Measurements from ENCODE around the gene PLET1. TPM values are rescaled to one million over a fixed set of nuclear protein-coding genes. Genes with fewer than 3 reads are reported as not detected.
A peak's percentile ranks its signal among the peaks of the same experiment; 100 is the strongest.

Gene PLET1
- total RNA-seq, 1 donor from 2014 or later = not detected

DNA sequence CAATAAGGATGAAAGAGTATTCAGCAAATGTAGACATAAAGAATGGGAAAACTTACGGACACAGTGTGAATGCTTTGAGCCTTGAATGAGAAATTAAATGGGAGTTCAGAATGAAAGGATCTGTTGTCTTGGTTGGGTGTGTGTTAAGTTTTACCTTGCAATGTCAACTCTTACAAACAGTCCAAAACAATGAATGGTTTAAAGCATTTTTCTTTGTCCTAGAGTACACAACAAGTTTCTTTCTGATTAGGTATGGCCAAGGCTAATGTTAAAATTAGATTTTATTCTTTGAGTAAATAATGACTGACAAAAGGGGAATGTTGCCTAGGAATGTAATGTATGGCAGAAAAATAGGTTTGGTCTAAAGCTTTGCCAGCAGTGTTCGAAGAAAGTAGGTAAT is 32.0 kb downstream of the PLET1 start:
- H3K4me1 ChIP-seq (ENCODE audit: control insufficient read depth in 3 of 3, insufficient read depth in 3 of 3, low read length in 3 of 3) = peaks cover 9 to 18% (median 10%) of the 10 kb centered on the region in 3 donors
- H3K9ac ChIP-seq (ENCODE audit: low read depth in 1 of 3, low read length in 3 of 3) = no peak overlapping the region
- peaks cover 9 to 27% (median 25%) of the 10 kb centered on the region in 3 donors for H3K36me3 ChIP-seq (ENCODE audit: control insufficient read depth in 3 of 3, insufficient read depth in 3 of 3, low read length in 3 of 3)
- H3K27me3 ChIP-seq (ENCODE audit: control insufficient read depth in 3 of 3, insufficient read depth in 3 of 3, low read length in 3 of 3) = no peaks in the 10 kb centered on the region
- H3K27ac ChIP-seq (ENCODE audit: low read depth, low read length) = no peak overlapping the region
- no peak overlapping the region for H3K4me3 ChIP-seq (ENCODE audit: low read length in 3 of 3)
- no peaks in the 10 kb centered on the region for H3K9me3 ChIP-seq (ENCODE audit: control insufficient read depth in 3 of 3, low read length in 3 of 3)

- peak overlapping the region in 2 of 3 donors; percentile 88 to 100 for H3K9ac ChIP-seq (ENCODE audit: low read depth in 1 of 3, low read length in 3 of 3)
These were observed 33.2 kb downstream of the PLET1 start for GRCh38 chr11:112227471-112227870.

DNA sequence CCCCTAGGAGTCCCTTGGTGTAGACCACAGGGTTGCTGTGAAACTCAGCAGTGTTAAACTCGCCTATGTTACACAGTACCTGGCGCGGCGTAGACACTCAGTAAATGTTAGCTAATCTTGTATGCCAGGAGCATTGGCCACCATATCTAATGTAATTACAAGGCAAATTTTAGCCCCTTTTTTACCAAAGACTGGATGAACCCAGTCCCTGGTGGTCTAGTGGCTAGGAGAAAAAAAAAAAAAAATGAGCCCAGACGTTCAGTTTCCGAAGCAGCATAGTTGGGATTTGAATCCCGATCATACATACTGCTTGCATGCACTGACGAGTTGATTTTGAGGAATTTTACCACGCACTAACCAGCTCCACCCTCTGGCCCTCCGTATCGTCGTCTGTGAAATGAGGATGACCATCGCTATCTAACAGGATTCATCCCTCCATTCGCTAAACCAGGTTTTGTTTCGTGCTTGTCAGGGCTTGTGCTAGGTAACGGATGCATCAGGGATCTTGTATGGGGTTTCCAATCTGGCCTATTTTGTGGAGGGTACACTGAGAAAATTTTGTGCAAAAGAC is 33.7 kb downstream of the PLET1 start:
- Histone ChIP-seq H3K4me3 (ENCODE audit: low read length in 3 of 3) (peak overlapping the region; percentile 83 to 100 (median 99)), H3K36me3 (ENCODE audit: control insufficient read depth in 3 of 3, insufficient read depth in 3 of 3, low read length in 3 of 3) (peaks cover 9 to 20% (median 19%) of the 10 kb centered on the region in 3 donors), H3K9ac (ENCODE audit: low read depth in 1 of 3, low read length in 3 of 3) (peak overlapping the region; percentile 88 to 100 (median 99)), H3K9me3 (ENCODE audit: control insufficient read depth in 3 of 3, low read length in 3 of 3) (no peaks in the 10 kb centered on the region), H3K4me1 (ENCODE audit: control insufficient read depth in 3 of 3, insufficient read depth in 3 of 3, low read length in 3 of 3) (peaks cover 9 to 18% (median 10%) of the 10 kb centered on the region in 3 donors), H3K27ac (ENCODE audit: low read depth, low read length) (peak overlapping the region; percentile 98), H3K27me3 (ENCODE audit: control insufficient read depth in 3 of 3, insufficient read depth in 3 of 3, low read length in 3 of 3) (no peaks in the 10 kb centered on the region)

More at GRCh38 chr11:112227471-112227870, 33.2 kb downstream of the PLET1 start:
- H3K4me3 ChIP-seq (ENCODE audit: low read length in 3 of 3) = peak overlapping the region; percentile 83 to 100 (median 99)
- H3K4me1 ChIP-seq (ENCODE audit: control insufficient read depth in 3 of 3, insufficient read depth in 3 of 3, low read length in 3 of 3) = peaks cover 9 to 18% (median 10%) of the 10 kb centered on the region in 3 donors
- H3K36me3 ChIP-seq (ENCODE audit: control insufficient read depth in 3 of 3, insufficient read depth in 3 of 3, low read length in 3 of 3) = peaks cover 9 to 23% (median 19%) of the 10 kb centered on the region in 3 donors
- H3K27me3 ChIP-seq (ENCODE audit: control insufficient read depth in 3 of 3, insufficient read depth in 3 of 3, low read length in 3 of 3) = no peaks in the 10 kb centered on the region
- H3K9me3 ChIP-seq (ENCODE audit: control insufficient read depth in 3 of 3, low read length in 3 of 3) = no peaks in the 10 kb centered on the region
- H3K27ac ChIP-seq (ENCODE audit: low read depth, low read length) = peak overlapping the region; percentile 98

DNA sequence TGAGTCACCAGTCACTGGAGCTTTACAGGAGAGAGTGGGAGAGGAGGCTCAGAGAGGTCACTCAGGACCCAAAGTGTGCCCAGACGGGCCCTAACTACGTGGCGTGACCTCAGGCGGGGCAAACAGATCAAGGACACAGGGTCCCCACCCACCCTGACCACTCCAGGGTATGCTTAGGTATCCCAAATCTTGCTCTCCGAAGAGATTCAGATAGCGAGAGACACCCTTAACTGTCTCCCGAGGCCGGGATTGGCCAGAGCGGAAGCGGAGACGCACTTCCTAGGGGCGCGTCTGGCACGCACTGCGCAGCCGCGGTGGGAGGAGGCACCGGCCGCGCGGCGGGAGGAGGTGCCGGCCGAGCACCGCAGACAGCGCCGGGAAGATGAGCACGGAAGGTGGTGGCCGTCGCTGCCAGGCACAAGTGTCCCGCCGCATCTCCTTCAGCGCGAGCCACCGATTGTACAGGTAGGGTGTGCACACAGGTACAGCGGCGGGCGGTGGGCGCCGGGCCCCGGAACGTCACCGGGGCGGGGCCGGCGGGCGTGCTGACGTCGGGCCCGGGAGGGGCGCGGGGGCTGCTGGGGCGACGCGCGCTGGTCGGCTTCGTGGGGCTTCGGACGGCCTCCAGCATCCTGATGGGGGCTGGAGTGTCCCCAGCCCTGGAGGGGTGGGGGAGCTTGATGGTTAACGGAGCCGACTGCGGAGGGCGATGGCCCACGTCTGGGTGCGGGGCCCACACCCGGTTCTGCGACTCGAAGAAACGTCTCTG is 34.4 kb downstream of the PLET1 start, which contains the start of gene PTS:
Gene PTS (plus strand): TSS at position 367 of the 769 bp plus-strand sequence. CDS start 16 bp downstream, at position 383.
- Histone ChIP-seq H3K9me3 (ENCODE audit: control insufficient read depth in 3 of 3, low read length in 3 of 3) (no peaks in the 10 kb centered on the region), H3K27ac (ENCODE audit: low read depth, low read length) (peak within 1 kb of the TSS; percentile 98), H3K27me3 (ENCODE audit: control insufficient read depth in 3 of 3, insufficient read depth in 3 of 3, low read length in 3 of 3) (no peaks in the 10 kb centered on the region), H3K4me3 (ENCODE audit: low read length in 3 of 3) (peak within 1 kb of the TSS; percentile 83 to 100 (median 99)), H3K9ac (ENCODE audit: low read depth in 1 of 3, low read length in 3 of 3) (peak within 1 kb of the TSS; percentile 88 to 100 (median 99)), H3K36me3 (ENCODE audit: control insufficient read depth in 3 of 3, insufficient read depth in 3 of 3, low read length in 3 of 3) (peaks cover 9 to 19% (median 18%) of the 10 kb centered on the region in 3 donors), H3K4me1 (ENCODE audit: control insufficient read depth in 3 of 3, insufficient read depth in 3 of 3, low read length in 3 of 3) (peaks cover 9 to 18% (median 10%) of the 10 kb centered on the region in 3 donors)

DNA sequence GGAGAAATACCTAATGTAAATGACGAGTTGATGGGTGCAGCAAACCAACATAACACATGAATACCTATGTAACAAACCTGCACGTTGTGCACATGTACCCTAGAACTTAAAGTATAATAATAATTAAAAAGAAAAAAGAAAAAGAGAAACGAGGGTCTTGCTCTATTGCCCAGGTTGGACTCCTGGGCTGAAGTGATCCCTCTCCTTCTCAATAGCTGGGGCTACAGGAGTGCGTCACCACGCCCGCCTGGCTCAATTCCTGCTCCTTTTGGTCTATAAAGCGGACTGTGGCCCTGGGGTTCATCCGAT is 35.0 kb downstream of the PLET1 start:
- H3K9me3 ChIP-seq (ENCODE audit: control insufficient read depth in 3 of 3, low read length in 3 of 3) = no peaks in the 10 kb centered on the region
- H3K4me1 ChIP-seq (ENCODE audit: control insufficient read depth in 3 of 3, insufficient read depth in 3 of 3, low read length in 3 of 3) = peaks cover 9 to 18% (median 10%) of the 10 kb centered on the region in 3 donors
- H3K36me3 ChIP-seq (ENCODE audit: control insufficient read depth in 3 of 3, insufficient read depth in 3 of 3, low read length in 3 of 3) = peaks cover 9 to 16% (median 14%) of the 10 kb centered on the region in 3 donors
- H3K4me3 ChIP-seq (ENCODE audit: low read length in 3 of 3) = peak overlapping the region; percentile 83 to 100 (median 99)
- peak overlapping the region; percentile 88 to 100 (median 99) for H3K9ac ChIP-seq (ENCODE audit: low read depth in 1 of 3, low read length in 3 of 3)
- H3K27ac ChIP-seq (ENCODE audit: low read depth, low read length) = peak overlapping the region; percentile 98
- H3K27me3 ChIP-seq (ENCODE audit: control insufficient read depth in 3 of 3, insufficient read depth in 3 of 3, low read length in 3 of 3) = no peaks in the 10 kb centered on the region

- Histone ChIP-seq H3K9ac (ENCODE audit: low read depth in 1 of 3, low read length in 3 of 3) (no peak overlapping the region), H3K4me1 (ENCODE audit: control insufficient read depth in 3 of 3, insufficient read depth in 3 of 3, low read length in 3 of 3) (peaks cover 9 to 18% (median 10%) of the 10 kb centered on the region in 3 donors), H3K9me3 (ENCODE audit: control insufficient read depth in 3 of 3, low read length in 3 of 3) (no peaks in the 10 kb centered on the region), H3K36me3 (ENCODE audit: control insufficient read depth in 3 of 3, insufficient read depth in 3 of 3, low read length in 3 of 3) (peaks cover 2 to 5% (median 3%) of the 10 kb centered on the region in 3 donors), H3K4me3 (ENCODE audit: low read length in 3 of 3) (no peak overlapping the region), H3K27me3 (ENCODE audit: control insufficient read depth in 3 of 3, insufficient read depth in 3 of 3, low read length in 3 of 3) (no peaks in the 10 kb centered on the region), H3K27ac (ENCODE audit: low read depth, low read length) (no peak overlapping the region)
These were observed 36.7 kb downstream of the PLET1 start for GRCh38 chr11:112223754-112224532.

DNA sequence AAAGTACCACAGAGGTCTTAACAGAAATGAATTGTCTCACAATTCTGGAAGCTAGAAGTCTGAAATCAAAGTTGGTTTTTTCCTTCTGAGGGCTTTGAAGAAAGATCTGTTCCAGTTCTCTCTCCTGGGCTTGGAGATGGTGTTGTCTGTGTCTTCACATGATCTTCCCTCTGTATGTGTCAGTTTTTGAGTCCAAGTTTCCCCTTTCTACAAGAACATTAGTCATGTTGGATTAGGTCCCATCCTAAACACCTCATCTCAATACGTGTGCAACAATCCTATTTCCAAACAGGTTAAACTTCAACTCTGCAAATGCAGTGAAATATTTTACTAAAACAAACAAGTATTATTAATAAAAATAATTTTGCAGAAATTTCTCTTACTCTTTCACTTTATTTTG is 37.5 kb downstream of the PLET1 start:
- H3K4me3 ChIP-seq (ENCODE audit: low read length in 3 of 3) = no peak overlapping the region
- H3K36me3 ChIP-seq (ENCODE audit: control insufficient read depth in 3 of 3, insufficient read depth in 3 of 3, low read length in 3 of 3) = peaks cover 4 to 5% (median 4%) of the 10 kb centered on the region in 3 donors
- H3K9me3 ChIP-seq (ENCODE audit: control insufficient read depth in 3 of 3, low read length in 3 of 3) = no peaks in the 10 kb centered on the region
- H3K4me1 ChIP-seq (ENCODE audit: control insufficient read depth in 3 of 3, insufficient read depth in 3 of 3, low read length in 3 of 3) = peaks cover 9 to 18% (median 10%) of the 10 kb centered on the region in 3 donors
- no peak overlapping the region for H3K27ac ChIP-seq (ENCODE audit: low read depth, low read length)
- no peak overlapping the region for H3K9ac ChIP-seq (ENCODE audit: low read depth in 1 of 3, low read length in 3 of 3)
- no peaks in the 10 kb centered on the region for H3K27me3 ChIP-seq (ENCODE audit: control insufficient read depth in 3 of 3, insufficient read depth in 3 of 3, low read length in 3 of 3)

DNA sequence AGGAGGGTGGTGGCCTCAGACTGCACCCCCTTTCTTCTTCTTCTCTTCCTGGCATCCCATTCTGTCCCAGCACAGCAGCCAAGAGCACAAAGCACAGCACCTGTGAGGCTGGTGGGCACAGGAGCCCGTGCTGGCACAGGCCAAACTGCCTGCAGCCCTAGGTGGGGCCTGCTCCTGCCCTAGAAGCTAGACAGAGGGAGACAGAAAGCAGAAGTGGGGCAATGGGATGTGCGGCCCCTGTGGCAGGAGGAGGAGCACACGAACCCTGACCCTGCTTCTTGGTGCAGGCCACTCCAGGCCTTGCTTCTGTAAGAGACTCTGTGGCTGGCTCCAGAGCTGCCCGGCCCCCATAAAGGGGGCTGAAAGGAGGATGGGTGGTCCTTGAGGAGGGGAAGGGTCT is 38.4 kb downstream of the PLET1 start:
- Histone ChIP-seq H3K9ac (ENCODE audit: low read depth in 1 of 3, low read length in 3 of 3) (no peak overlapping the region), H3K9me3 (ENCODE audit: control insufficient read depth in 3 of 3, low read length in 3 of 3) (no peaks in the 10 kb centered on the region), H3K27ac (ENCODE audit: low read depth, low read length) (no peak overlapping the region), H3K27me3 (ENCODE audit: control insufficient read depth in 3 of 3, insufficient read depth in 3 of 3, low read length in 3 of 3) (no peaks in the 10 kb centered on the region), H3K4me1 (ENCODE audit: control insufficient read depth in 3 of 3, insufficient read depth in 3 of 3, low read length in 3 of 3) (peaks cover 5 to 14% (median 6%) of the 10 kb centered on the region in 3 donors), H3K36me3 (ENCODE audit: control insufficient read depth in 3 of 3, insufficient read depth in 3 of 3, low read length in 3 of 3) (peaks cover 6 to 10% (median 10%) of the 10 kb centered on the region in 3 donors), H3K4me3 (ENCODE audit: low read length in 3 of 3) (no peak overlapping the region)

DNA sequence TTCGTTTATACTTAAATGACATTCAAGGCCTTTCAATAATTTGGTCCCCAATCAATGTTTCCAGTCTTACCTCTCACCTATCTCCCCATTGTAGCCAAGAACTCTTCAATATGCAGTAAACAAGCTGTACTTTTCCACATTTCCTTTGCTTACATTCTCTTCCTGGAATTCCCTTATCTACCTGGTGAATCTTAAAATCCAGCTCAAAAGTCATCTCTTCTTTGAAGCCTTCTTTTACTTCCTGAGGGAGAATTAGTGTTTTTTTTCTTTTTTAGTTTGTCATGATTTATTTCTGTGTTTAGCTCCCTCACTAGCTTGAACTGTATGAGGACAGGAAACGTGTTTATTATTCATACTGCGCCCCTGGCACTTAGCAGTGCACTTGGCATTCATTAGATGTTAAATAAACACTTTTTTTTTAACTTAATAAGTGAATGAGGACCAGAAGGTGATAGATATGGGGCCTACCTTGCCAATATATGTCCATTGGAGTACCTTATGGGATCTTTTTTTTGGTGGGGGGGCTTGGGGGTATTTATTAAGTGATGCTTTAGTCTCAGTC is 39.3 kb downstream of the PLET1 start:
- no peaks in the 10 kb centered on the region for H3K27me3 ChIP-seq (ENCODE audit: control insufficient read depth in 3 of 3, insufficient read depth in 3 of 3, low read length in 3 of 3)
- H3K4me3 ChIP-seq (ENCODE audit: low read length in 3 of 3) = no peak overlapping the region
- H3K4me1 ChIP-seq (ENCODE audit: control insufficient read depth in 3 of 3, insufficient read depth in 3 of 3, low read length in 3 of 3) = peaks cover 0 to 5% (median 2%) of the 10 kb centered on the region in 3 donors
- no peak overlapping the region for H3K9ac ChIP-seq (ENCODE audit: low read depth in 1 of 3, low read length in 3 of 3)
- no peak overlapping the region for H3K27ac ChIP-seq (ENCODE audit: low read depth, low read length)
- H3K36me3 ChIP-seq (ENCODE audit: control insufficient read depth in 3 of 3, insufficient read depth in 3 of 3, low read length in 3 of 3) = peaks cover 8 to 10% (median 10%) of the 10 kb centered on the region in 3 donors
- H3K9me3 ChIP-seq (ENCODE audit: control insufficient read depth in 3 of 3, low read length in 3 of 3) = no peaks in the 10 kb centered on the region
